IMR-90 (cell line): ENCODE data around the gene CHRDL1. TPM values are rescaled to one million over a fixed set of nuclear protein-coding genes. Genes with fewer than 3 reads are reported as not detected.

ENCODE experiments used
- ATAC-seq: fragments of 200-7000 bp; cut with Tn5 transposase; 2 replicates; pipeline ENCODE4 v1.9.1; 2020; ENCODE audit warnings: low read depth, mild to moderate bottlenecking, moderate library complexity
- BruUV-seq: library from RNA; stranded (reverse); fragments of 400-500 nt; replicated peaks from 2 replicates; lab custom pipeline; 2021; lab: Mats Ljungman, UMichigan
- CTCF ChIA-PET: fragments of 300-600 bp; formaldehyde crosslinking; extraction: SDS; loops from one replicate; lab custom pipeline; 2021; ENCODE audit warnings: antibody characterized with exemption; lab: Yijun Ruan, JAX
- POLR2A ChIA-PET: fragments of 300-600 bp; sonication (Branson Sonifier 250); formaldehyde crosslinking; loops from one replicate; lab custom pipeline; 2022; ENCODE audit warnings: antibody characterized with exemption; ENCODE audit not compliant: unreplicated experiment; lab: Charles Lee
- DNase-seq: peaks from one replicate; pipeline ENCODE4 v3.0.0; 2013
- H2AFZ ChIP-seq: replicated peaks from 2 replicates; pipeline ENCODE3; 2013; ENCODE audit warnings: low read length, mild to moderate bottlenecking; ENCODE audit not compliant: poor library complexity
- H2AK5ac ChIP-seq: 2 replicates; pipeline ENCODE4 v1.6.1; 2013; ENCODE audit warnings: low read depth, low read length, inconsistent platforms
- H2AK9ac ChIP-seq: replicated peaks from 2 replicates; pipeline ENCODE3; 2013; ENCODE audit warnings: mild to moderate bottlenecking, low read depth, low read length, moderate library complexity; ENCODE audit not compliant: poor library complexity
- H2BK120ac ChIP-seq: 2 replicates; pipeline ENCODE4 v1.6.1; 2013; ENCODE audit warnings: low read depth, low read length, inconsistent platforms
- H2BK15ac ChIP-seq: 3 replicates; pipeline ENCODE4 v1.6.1; 2013; ENCODE audit warnings: low read depth, low read length, inconsistent platforms
- H2BK20ac ChIP-seq: 2 replicates; pipeline ENCODE4 v1.6.1; 2013; ENCODE audit warnings: low read depth, mild to moderate bottlenecking, inconsistent platforms, low read length, moderate library complexity
- H2BK5ac ChIP-seq: 2 replicates; pipeline ENCODE4 v1.6.1; 2013; ENCODE audit warnings: mild to moderate bottlenecking, low read depth, low read length, inconsistent platforms; ENCODE audit not compliant: poor library complexity, severe bottlenecking
- H3K14ac ChIP-seq: replicated peaks from 2 replicates; pipeline ENCODE4 v1.6.1; 2013; ENCODE audit warnings: low read depth, low read length, inconsistent platforms
- H3K18ac ChIP-seq: 2 replicates; pipeline ENCODE4 v1.6.1; 2013; ENCODE audit warnings: low read depth, low read length, control low read depth
- H3K23ac ChIP-seq: 2 replicates; pipeline ENCODE4 v1.6.1; 2013; ENCODE audit warnings: low read depth, low read length, inconsistent platforms
- H3K27ac ChIP-seq: 2 replicates; pipeline ENCODE4 v1.5.1; 2013; ENCODE audit warnings: mild to moderate bottlenecking, control low read depth, low read length; ENCODE audit not compliant: insufficient read depth
- H3K27me3 ChIP-seq: 2 replicates; pipeline ENCODE4 v1.6.1; 2013; ENCODE audit warnings: low read length; ENCODE audit not compliant: control insufficient read depth, insufficient read depth
- H3K36me3 ChIP-seq: 2 replicates; pipeline ENCODE4 v1.6.1; 2013; ENCODE audit warnings: low read length, mixed read lengths; ENCODE audit not compliant: control insufficient read depth, insufficient read depth
- H3K4ac ChIP-seq: 2 replicates; pipeline ENCODE4 v1.6.1; 2013; ENCODE audit warnings: low read depth, low read length, inconsistent platforms
- H3K4me1 ChIP-seq: 2 replicates; pipeline ENCODE4 v1.6.1; 2013; ENCODE audit warnings: low read length, mixed read lengths; ENCODE audit not compliant: control insufficient read depth, insufficient read depth
- H3K4me2 ChIP-seq: 2 replicates; pipeline ENCODE4 v1.6.1; 2013; ENCODE audit warnings: low read depth, mild to moderate bottlenecking, control low read depth, low read length, moderate library complexity
- H3K4me3 ChIP-seq: 2 replicates; pipeline ENCODE4 v1.5.1; 2013; ENCODE audit warnings: low read depth, mild to moderate bottlenecking, control low read depth, low read length, moderate library complexity; ENCODE audit not compliant: insufficient read depth
- H3K56ac ChIP-seq: 2 replicates; pipeline ENCODE4 v1.6.1; 2013; ENCODE audit warnings: low read length, inconsistent platforms; ENCODE audit not compliant: insufficient read depth; ENCODE audit errors: extremely low read depth
- H3K79me1 ChIP-seq, 2 experiments: 2 replicates each; pipeline ENCODE4 v1.6.1; 2013; ENCODE audit warnings: low read length in 2 of 2, inconsistent platforms in 1 of 2, low read depth in 1 of 2
- H3K9ac ChIP-seq: 2 replicates; pipeline ENCODE4 v1.6.1; 2013; ENCODE audit warnings: low read depth, low read length, control low read depth
- H3K9me1 ChIP-seq: 2 replicates; pipeline ENCODE4 v1.6.1; 2013; ENCODE audit warnings: low read length, inconsistent platforms; ENCODE audit not compliant: insufficient read depth
- H3K9me3 ChIP-seq: 2 replicates; pipeline ENCODE4 v1.6.1; 2013; ENCODE audit warnings: low read length; ENCODE audit not compliant: control insufficient read depth, insufficient read depth
- H4K20me1 ChIP-seq: 2 replicates; pipeline ENCODE4 v1.6.1; 2013; ENCODE audit warnings: low read length, inconsistent platforms; ENCODE audit not compliant: insufficient read depth
- H4K5ac ChIP-seq: 2 replicates; pipeline ENCODE4 v1.6.1; 2013; ENCODE audit warnings: mild to moderate bottlenecking, low read depth, low read length, control low read depth
- H4K8ac ChIP-seq, 2 experiments: 2 replicates each; pipeline ENCODE4 v1.6.1; 2013; ENCODE audit warnings: low read depth in 2 of 2, low read length in 2 of 2, control low read depth in 1 of 2, inconsistent platforms in 1 of 2
- H4K91ac ChIP-seq: 2 replicates; pipeline ENCODE4 v1.6.1; 2013; ENCODE audit warnings: low read depth, low read length, inconsistent platforms; ENCODE audit not compliant: insufficient read depth
- CEBPB ChIP-seq: IDR thresholded peaks from 2 replicates; pipeline ENCODE4 v1.6.1; 2012; ENCODE audit warnings: low read depth, low read length, improper control_type of control experiment
- CHD1 ChIP-seq: IDR thresholded peaks from 2 replicates; pipeline ENCODE4 v1.6.1; 2012; ENCODE audit warnings: low read depth, low read length, improper control_type of control experiment
- CTCF ChIP-seq: conservative IDR thresholded peaks from 2 replicates; pipeline ENCODE4 v1.5.1; 2012; ENCODE audit warnings: mild to moderate bottlenecking, low read depth, low read length, improper control_type of control experiment
- FOS ChIP-seq: fragments of 150-350 bp; IDR thresholded peaks from 2 replicates; pipeline ENCODE4 v1.6.1; 2016; ENCODE audit warnings: low read depth, low read length
- MAZ ChIP-seq: IDR thresholded peaks from 2 replicates; pipeline ENCODE4 v1.6.1; 2012; ENCODE audit warnings: low read depth, mild to moderate bottlenecking, low read length, improper control_type of control experiment, moderate library complexity, borderline replicate concordance
- MXI1 ChIP-seq: IDR thresholded peaks from 2 replicates; pipeline ENCODE4 v1.6.1; 2012; ENCODE audit warnings: low read depth, mild to moderate bottlenecking, low read length, moderate library complexity, borderline replicate concordance
- NFE2L2 ChIP-seq: fragments of 150-350 bp; IDR thresholded peaks from 2 replicates; pipeline ENCODE4 v1.6.1; 2016; ENCODE audit warnings: low read depth, mild to moderate bottlenecking, low read length
- POLR2A ChIP-seq: IDR thresholded peaks from 2 replicates; pipeline ENCODE4 v1.6.1; 2012; ENCODE audit warnings: mild to moderate bottlenecking, low read depth, low read length
- RAD21 ChIP-seq: IDR thresholded peaks from 2 replicates; pipeline ENCODE4 v1.6.1; 2012; ENCODE audit warnings: low read length, improper control_type of control experiment
- RCOR1 ChIP-seq: IDR thresholded peaks from 2 replicates; pipeline ENCODE4 v1.6.1; 2012; ENCODE audit warnings: mild to moderate bottlenecking, low read length, improper control_type of control experiment; ENCODE audit not compliant: insufficient replicate concordance
- RFX5 ChIP-seq: IDR thresholded peaks from 2 replicates; pipeline ENCODE4 v1.8.0; 2012; ENCODE audit warnings: low read depth, mild to moderate bottlenecking, low read length, moderate library complexity
- USF2 ChIP-seq: fragments of 150-350 bp; IDR thresholded peaks from 2 replicates; pipeline ENCODE4 v1.6.1; 2017; ENCODE audit warnings: mild to moderate bottlenecking, antibody characterized with exemption, low read length, low read depth
- WGBS, 2 experiments: methylation state at CpG; one replicate each; pipeline versions ENCODE4 v1.1.5 to v1.1.7; 2013; ENCODE audit warnings: missing lambda C conversion rate in 2 of 2; ENCODE audit not compliant: insufficient read length in 1 of 2; ENCODE audit errors: extremely low coverage in 2 of 2; 5-methylcytosine and 5-hydroxymethylcytosine counted together
- dilution Hi-C: fragments of 300-500 bp; cut with HindIII; formaldehyde crosslinking; loops from one replicate; pipeline ENCODE4 v1.14.3; 2018; ENCODE audit warnings: low sequenced_read_pairs; ENCODE audit not compliant: unreplicated experiment
- in situ Hi-C: fragments of 300-500 bp; cut with MboI; formaldehyde crosslinking; loops from 3 replicates; pipeline ENCODE4 v1.14.3; 2019; ENCODE audit warnings: low sequenced_read_pairs, inconsistent platforms, mixed read lengths
- intact Hi-C: fragments of 100-400 bp; cut with micrococcal nuclease; formaldehyde crosslinking; loops from 2 replicates; pipeline ENCODE4 v1.10.0; 2022
- polyA plus RNA-seq, 3 experiments: library from polyadenylated mRNA; depleted of rRNA; stranded (reverse); fragments of >200 nt; gene quantifications; 2 replicates each; pipeline ENCODE4 v1.2.3, GENCODE V29; 2012; ENCODE audit warnings: low replicate concordance in 1 of 3
- total RNA-seq: library from RNA; depleted of rRNA; stranded (reverse); fragments of >200 nt; gene quantifications from 2 replicates; pipeline ENCODE4 v1.2.3, GENCODE V29; 2012
- TF ChIP-seq, protein P1 (sequence below): fragments of 150-350 bp; IDR thresholded peaks from 2 replicates; pipeline ENCODE4 v1.6.1; 2016; ENCODE audit warnings: low read depth, mild to moderate bottlenecking, low read length, moderate library complexity, borderline replicate concordance

CHRDL1 gene
- total and polyA plus RNA-seq, 2 of the 4 experiments (the other 2 are of a cell fraction) = 0.36 to 0.58 TPM

GRCh38 chrX:110671068-110671803 is 124.4 kb downstream of the CHRDL1 start:
- no TSS peak for BruUV-seq
- in situ Hi-C loops = no loop called here
- no peak overlapping the region for H3K27ac ChIP-seq

More at GRCh38 chrX:110671068-110671803, 124.4 kb downstream of the CHRDL1 start:
- Histone ChIP-seq H3K9me1 (no peaks in the 10 kb centered on the region), H3K4me1 (no peaks in the 10 kb centered on the region), H3K23ac (no peak overlapping the region), H3K4ac (no peak overlapping the region), H3K18ac (no peak overlapping the region), H3K4me2 (no peak overlapping the region), H4K20me1 (no peaks in the 10 kb centered on the region), H2BK15ac (no peak overlapping the region), H4K8ac (no peak overlapping the region), H3K36me3 (no peaks in the 10 kb centered on the region), H3K9ac (no peak overlapping the region), H4K5ac (no peak overlapping the region), H3K9me3 (no peaks in the 10 kb centered on the region), H3K4me3 (no peak overlapping the region), H2BK5ac (no peak overlapping the region), H2AK5ac (no peak overlapping the region), H2AFZ (no peak overlapping the region), H4K91ac (no peak overlapping the region), H2BK120ac (no peak overlapping the region), H3K79me1 (no peaks in the 10 kb centered on the region), H3K14ac (no peak overlapping the region), H3K27me3 (peaks cover 11% of the 10 kb centered on the region), H3K56ac (no peak overlapping the region), H2AK9ac (no peak overlapping the region), H2BK20ac (no peak overlapping the region)
- ChIA-PET POLR2A (interaction anchor here (0.5 kb wide), 1 partner anchor 16 kb away, joined by 3 read pairs; no protein-coding TSS in a partner anchor), CTCF (no interaction called here)
- no CpG with 5 or more reads among the region's 3 CpGs for WGBS, 2 experiments
- ATAC-seq (no peak), DNase-seq (no peak)
- dilution Hi-C loops (no loop called here), intact Hi-C loops (no loop called here)
- TF ChIP-seq RFX5 = no peak
- no peak for TF ChIP-seq CTCF
- TF ChIP-seq CEBPB = no peak
- no peak for TF ChIP-seq RAD21
- no peak for TF ChIP-seq MAZ
- TF ChIP-seq USF2 = no peak
- TF ChIP-seq POLR2A = no peak
- TF ChIP-seq CHD1 = no peak
- TF ChIP-seq MXI1 = no peak
- TF ChIP-seq, protein P1, sequence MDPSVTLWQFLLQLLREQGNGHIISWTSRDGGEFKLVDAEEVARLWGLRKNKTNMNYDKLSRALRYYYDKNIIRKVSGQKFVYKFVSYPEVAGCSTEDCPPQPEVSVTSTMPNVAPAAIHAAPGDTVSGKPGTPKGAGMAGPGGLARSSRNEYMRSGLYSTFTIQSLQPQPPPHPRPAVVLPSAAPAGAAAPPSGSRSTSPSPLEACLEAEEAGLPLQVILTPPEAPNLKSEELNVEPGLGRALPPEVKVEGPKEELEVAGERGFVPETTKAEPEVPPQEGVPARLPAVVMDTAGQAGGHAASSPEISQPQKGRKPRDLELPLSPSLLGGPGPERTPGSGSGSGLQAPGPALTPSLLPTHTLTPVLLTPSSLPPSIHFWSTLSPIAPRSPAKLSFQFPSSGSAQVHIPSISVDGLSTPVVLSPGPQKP = no peak
- TF ChIP-seq FOS = no peak
- no peak for TF ChIP-seq RCOR1
- TF ChIP-seq NFE2L2 = no peak
